ENCODE measurements around the gene ZSCAN10. TPM values are rescaled to one million over a fixed set of nuclear protein-coding genes. Genes with fewer than 3 reads are reported as not detected.

Gene ZSCAN10
- total RNA-seq, 1 experiment from 2014 or later = 0.76 TPM

DNA sequence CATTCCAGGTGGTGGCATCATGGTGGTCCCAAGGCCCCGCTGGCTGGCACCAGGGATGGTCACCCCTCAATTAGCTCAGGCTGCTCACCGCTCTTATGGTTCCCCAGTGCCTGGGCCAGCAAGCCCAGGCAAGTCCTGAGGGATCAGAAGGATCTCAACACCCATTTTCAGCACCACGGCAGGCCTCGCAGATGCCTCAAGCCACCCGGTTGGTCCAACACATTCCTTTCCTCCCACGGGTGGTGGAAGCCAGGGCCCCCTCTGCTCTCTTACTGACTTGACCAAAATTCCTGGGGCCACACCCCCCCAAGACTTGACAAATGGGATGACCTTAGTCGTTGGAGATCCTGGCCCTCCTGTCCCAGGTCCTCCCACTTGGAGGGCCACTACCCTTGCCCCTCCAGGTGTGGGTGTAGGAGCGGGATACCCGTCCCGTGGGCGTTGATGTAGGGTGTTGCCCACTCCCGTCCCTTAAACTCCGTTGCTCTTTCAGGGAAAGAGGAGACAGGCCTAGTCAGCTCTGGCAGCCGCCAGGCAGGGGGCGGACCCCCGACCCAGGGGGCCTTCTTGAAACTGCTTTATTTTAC, 19.2 kb upstream of the ZSCAN10 start:
- Histone ChIP-seq H3K9ac (ENCODE audit: low read length) (no peak overlapping the region), H3K79me2 (ENCODE audit: insufficient read depth, low read length) (peaks cover 5% of the 10 kb centered on the region; the same call in 1 of the 2 replicates), H3K27ac (ENCODE audit: low read depth, low read length) (no peak overlapping the region), H3K9me2 (ENCODE audit: insufficient read depth) (no peaks in the 10 kb centered on the region), H3K4me1 (ENCODE audit: control insufficient read depth in 1 of 2, insufficient read depth in 2 of 2, low read length in 2 of 2) (peaks cover 7 to 9% of the 10 kb centered on the region in 2 experiments), H3K4me3 (replicated peaks in 1 of 2; ENCODE audit: low read depth in 1 of 2, low read length in 2 of 2) (no peak overlapping the region), H3K27me3 (ENCODE audit: insufficient read depth, low read length) (no peaks in the 10 kb centered on the region), H3K9me3 (ENCODE audit: control insufficient read depth in 1 of 2, insufficient read depth in 1 of 2, low read depth in 1 of 2, low read length in 2 of 2) (no peaks in the 10 kb centered on the region), H3K4me2 (ENCODE audit: low read length) (no peak overlapping the region), H3K36me3 (ENCODE audit: control insufficient read depth in 1 of 2, insufficient read depth in 2 of 2, low read length in 2 of 2) (peaks cover 5 to 9% of the 10 kb centered on the region in 2 experiments; a peak in 3 of 4 replicates), H2AFZ (ENCODE audit: low read depth, low read length, poor library complexity, severe bottlenecking) (no peak overlapping the region), H4K20me1 (ENCODE audit: insufficient read depth) (no peaks in the 10 kb centered on the region)
- BruUV-seq (replicated peaks) = no TSS peak
- ChIA-PET RAD21 (ENCODE audit: low non-redundant PET in 1 of 2, low total read pairs in 2 of 2, uncharacterized antibody in 2 of 2, unreplicated experiment in 2 of 2) (interaction anchor here in 1 of 2 experiments (0.7 kb wide), 1 partner anchor 72 kb away, joined by 3 read pairs; no protein-coding TSS in a partner anchor), CTCF (interaction anchor here (1.5 kb wide), 1 partner anchor 11 kb away, joined by 4 read pairs; no protein-coding TSS in a partner anchor), POLR2A (no interaction called here)
- TF ChIP-seq EZH2phosphoT487 (IDR thresholded peaks at IDR 0.05; ENCODE audit: borderline replicate concordance) (no peak), FOSL1 (IDR thresholded peaks at IDR 0.05; ENCODE audit: low read depth) (no peak), EGR1 (IDR thresholded peaks at IDR 0.05; ENCODE audit: low read depth) (no peak), CEBPB (IDR thresholded peaks at IDR 0.05; ENCODE audit: low read depth) (no peak), TCF7L2 (IDR thresholded peaks at IDR 0.05; ENCODE audit: borderline replicate concordance, extremely low read depth, insufficient read depth, insufficient read length) (no peak)
- ATAC-seq (no peak), DNase-seq (ENCODE audit: low read depth, low spot score) (no peak)
- intact Hi-C loops (cut with micrococcal nuclease) = no loop called here

DNA sequence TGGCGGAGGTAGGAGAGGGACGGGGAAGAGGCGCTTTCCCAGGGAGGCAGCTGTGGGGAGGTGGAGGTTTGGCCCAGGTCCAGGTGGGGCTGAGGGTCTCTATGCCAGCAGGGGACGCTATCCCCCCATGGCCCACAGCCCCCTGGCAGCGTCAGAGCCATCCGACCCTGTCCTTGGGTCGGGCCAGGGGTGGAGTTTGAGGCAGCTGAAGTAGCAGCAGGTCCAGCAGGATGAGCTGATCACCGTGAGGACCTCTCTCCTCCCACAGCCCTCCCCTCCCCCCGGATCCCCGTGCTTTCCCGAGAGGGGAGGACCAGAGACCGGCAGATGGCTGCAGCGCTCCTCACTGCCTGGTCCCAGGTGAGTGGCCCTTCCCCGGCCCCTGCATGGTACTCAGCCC, 16.5 kb upstream of the ZSCAN10 start:
- Histone ChIP-seq H3K9me2 (ENCODE audit: insufficient read depth) (no peaks in the 10 kb centered on the region), H4K20me1 (ENCODE audit: insufficient read depth) (no peaks in the 10 kb centered on the region), H3K27me3 (ENCODE audit: insufficient read depth, low read length) (no peaks in the 10 kb centered on the region), H3K9ac (ENCODE audit: low read length) (no peak overlapping the region), H3K4me2 (ENCODE audit: low read length) (no peak overlapping the region), H3K4me1 (ENCODE audit: control insufficient read depth in 1 of 2, insufficient read depth in 2 of 2, low read length in 2 of 2) (peaks cover 10 to 22% of the 10 kb centered on the region in 2 experiments), H3K4me3 (replicated peaks in 1 of 2; ENCODE audit: low read depth in 1 of 2, low read length in 2 of 2) (no peak overlapping the region), H3K79me2 (ENCODE audit: insufficient read depth, low read length) (peaks cover 14% of the 10 kb centered on the region; the same call in 1 of the 2 replicates), H2AFZ (ENCODE audit: low read depth, low read length, poor library complexity, severe bottlenecking) (no peak overlapping the region), H3K27ac (ENCODE audit: low read depth, low read length) (no peak overlapping the region; the same call in 1 of the 2 replicates), H3K9me3 (ENCODE audit: control insufficient read depth in 1 of 2, insufficient read depth in 1 of 2, low read depth in 1 of 2, low read length in 2 of 2) (no peaks in the 10 kb centered on the region), H3K36me3 (ENCODE audit: control insufficient read depth in 1 of 2, insufficient read depth in 2 of 2, low read length in 2 of 2) (peaks cover 5 to 9% of the 10 kb centered on the region in 2 experiments; a peak in 3 of 4 replicates)
- intact Hi-C loops (cut with micrococcal nuclease) = no loop called here
- ChIA-PET RAD21 (ENCODE audit: low non-redundant PET in 1 of 2, low total read pairs in 2 of 2, uncharacterized antibody in 2 of 2, unreplicated experiment in 2 of 2) (no interaction called here), POLR2A (interaction anchor here (0.6 to 2.1 kb wide), 2 partner anchors 7 to 9 kb away, joined by 3 to 6 read pairs; no protein-coding TSS in a partner anchor), CTCF (interaction anchor here (0.9 kb wide), 1 partner anchor 14 kb away, joined by 4 read pairs; no protein-coding TSS in a partner anchor)
- DNase-seq (ENCODE audit: low read depth, low spot score) = no peak
- ATAC-seq = no peak
- BruUV-seq (replicated peaks) = no TSS peak
- TF ChIP-seq POLR2AphosphoS5 (IDR thresholded peaks at IDR 0.05; ENCODE audit: low read depth, low read length) (no peak), RAD21 (IDR thresholded peaks at IDR 0.05; ENCODE audit: low read depth) (no peak), YY1 (IDR thresholded peaks at IDR 0.05; ENCODE audit: extremely low read depth, insufficient replicate concordance, low read depth, low read length) (no peak), TCF7L2 (IDR thresholded peaks at IDR 0.05; ENCODE audit: borderline replicate concordance, extremely low read depth, insufficient read depth, insufficient read length) (no peak), ZFX (IDR thresholded peaks at IDR 0.05) (no peak), ELF1 (IDR thresholded peaks at IDR 0.05; ENCODE audit: borderline replicate concordance, low read depth) (no peak), JUND (IDR thresholded peaks at IDR 0.05) (no peak), POLR2A (IDR thresholded peaks at IDR 0.05; ENCODE audit: borderline replicate concordance, extremely low read depth, insufficient read depth, insufficient read length) (no peak)
- TF ChIP-seq, protein P1, sequence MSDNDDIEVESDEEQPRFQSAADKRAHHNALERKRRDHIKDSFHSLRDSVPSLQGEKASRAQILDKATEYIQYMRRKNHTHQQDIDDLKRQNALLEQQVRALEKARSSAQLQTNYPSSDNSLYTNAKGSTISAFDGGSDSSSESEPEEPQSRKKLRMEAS (IDR thresholded peaks at IDR 0.05) = no peak

All from HCT116 (cell line).